ENCODE data around the gene CCNQ. TPM values are rescaled to one million over a fixed set of nuclear protein-coding genes. Genes with fewer than 3 reads are reported as not detected.

The CCNQ gene
- total RNA-seq, 1 donor from 2014 or later = 15.2 TPM

- no peaks in the 10 kb centered on the region for H3K36me3 ChIP-seq
- no peak overlapping the region for H3K9ac ChIP-seq
- Mint-ChIP-seq H3K27ac (no peak overlapping the region), H3K4me1 (peaks cover 5% of the 10 kb centered on the region), H3K27me3 (ENCODE audit: insufficient read depth, low read depth) (peaks cover 8% of the 10 kb centered on the region), H3K4me3 (no peak overlapping the region), H3K9me3 (peaks cover 33% of the 10 kb centered on the region), H3K36me3 (no peaks in the 10 kb centered on the region)
- H3K4me3 ChIP-seq = no peak overlapping the region
- no peaks in the 10 kb centered on the region for H3K27me3 ChIP-seq
- no peaks in the 10 kb centered on the region for H3F3A ChIP-seq (ENCODE audit: low read depth)
- H3K4me2 ChIP-seq = no peak overlapping the region
- no peak overlapping the region for H2AFZ ChIP-seq (replicated peaks)
- H3K79me2 ChIP-seq (ENCODE audit: low read depth) = no peaks in the 10 kb centered on the region
- no peaks in the 10 kb centered on the region for H3K4me1 ChIP-seq
- no peak for TF ChIP-seq EZH2phosphoT487 (IDR thresholded peaks at IDR 0.05)
- TF ChIP-seq CTCF (IDR thresholded peaks at IDR 0.05) = no peak
- TF ChIP-seq EZH2 (IDR thresholded peaks at IDR 0.05) = no peak
- H3K9me3 ChIP-seq (ENCODE audit: low read depth) = no peaks in the 10 kb centered on the region
- no peak for DNase-seq (ENCODE audit: low spot score)
- H3K27ac ChIP-seq = no peak overlapping the region
- H4K20me1 ChIP-seq (ENCODE audit: low read depth) = no peaks in the 10 kb centered on the region
Observed at GRCh38 chrX:153633607-153634180, 34.8 kb upstream of the CCNQ start.

- no peak overlapping the region for H3K4me3 ChIP-seq
- no peak overlapping the region for H3K4me3 Mint-ChIP-seq
- H3K36me3 ChIP-seq = no peaks in the 10 kb centered on the region
- peaks cover 5% of the 10 kb centered on the region for H3K4me1 Mint-ChIP-seq
- no peak overlapping the region for H3K27ac Mint-ChIP-seq
- no peaks in the 10 kb centered on the region for H3F3A ChIP-seq (ENCODE audit: low read depth)
- H3K27me3 ChIP-seq = no peaks in the 10 kb centered on the region
- no peak overlapping the region for H3K4me2 ChIP-seq
- no peak for TF ChIP-seq CTCF (IDR thresholded peaks at IDR 0.05)
- TF ChIP-seq EZH2phosphoT487 (IDR thresholded peaks at IDR 0.05) = no peak
- no peak for TF ChIP-seq EZH2 (IDR thresholded peaks at IDR 0.05)
- no peaks in the 10 kb centered on the region for H3K9me3 ChIP-seq (ENCODE audit: low read depth)
- no peak for DNase-seq (ENCODE audit: low spot score)
- peaks cover 36% of the 10 kb centered on the region for H3K9me3 Mint-ChIP-seq
- H3K36me3 Mint-ChIP-seq = no peaks in the 10 kb centered on the region
- no peak overlapping the region for H2AFZ ChIP-seq (replicated peaks)
- no peaks in the 10 kb centered on the region for H4K20me1 ChIP-seq (ENCODE audit: low read depth)
- peaks cover 12% of the 10 kb centered on the region for H3K27me3 Mint-ChIP-seq (ENCODE audit: insufficient read depth, low read depth)
- H3K79me2 ChIP-seq (ENCODE audit: low read depth) = no peaks in the 10 kb centered on the region
- H3K27ac ChIP-seq = no peak overlapping the region
- no peaks in the 10 kb centered on the region for H3K4me1 ChIP-seq
- no peak overlapping the region for H3K9ac ChIP-seq
Observed at GRCh38 chrX:153633048-153633447, 34.1 kb upstream of the CCNQ start.

- Histone ChIP-seq H3K27me3 (no peaks in the 10 kb centered on the region), H3K4me3 (no peak overlapping the region), H3K9me3 (ENCODE audit: low read depth) (no peaks in the 10 kb centered on the region), H3K27ac (no peak overlapping the region), H3K4me2 (no peak overlapping the region), H3K9ac (no peak overlapping the region), H3K4me1 (no peaks in the 10 kb centered on the region), H3F3A (ENCODE audit: low read depth) (no peaks in the 10 kb centered on the region), H3K36me3 (no peaks in the 10 kb centered on the region), H4K20me1 (ENCODE audit: low read depth) (no peaks in the 10 kb centered on the region), H3K79me2 (ENCODE audit: low read depth) (no peaks in the 10 kb centered on the region), H2AFZ (replicated peaks) (no peak overlapping the region)
- Mint-ChIP-seq H3K4me1 (peaks cover 5% of the 10 kb centered on the region), H3K27ac (no peak overlapping the region), H3K27me3 (ENCODE audit: insufficient read depth, low read depth) (peaks cover 13% of the 10 kb centered on the region), H3K4me3 (no peak overlapping the region), H3K9me3 (peaks cover 33% of the 10 kb centered on the region), H3K36me3 (no peaks in the 10 kb centered on the region)
- TF ChIP-seq EZH2 (IDR thresholded peaks at IDR 0.05) (no peak), CTCF (IDR thresholded peaks at IDR 0.05) (no peak), EZH2phosphoT487 (IDR thresholded peaks at IDR 0.05) (no peak)
- no peak for DNase-seq (ENCODE audit: low spot score)
Observed at GRCh38 chrX:153632595-153632946, 33.6 kb upstream of the CCNQ start.

All from neural progenitor cell (in vitro differentiated cells).